CD4-positive, alpha-beta T cell (primary cell): ENCODE results near the gene BCAR3. TPM values are rescaled to one million over a fixed set of nuclear protein-coding genes. Genes with fewer than 3 reads are reported as not detected.

Experiments
- ATAC-seq: fragments of 200-7000 bp; cut with Tn5 transposase; one replicate; pipeline ENCODE4 v1.10.0; 2022; ENCODE audit warnings: mild to moderate bottlenecking; ENCODE audit not compliant: poor library complexity
- CTCF ChIA-PET: fragments of 350-600 bp; sonication (Branson Sonifier 250); formaldehyde crosslinking; loops from one replicate; lab custom pipeline; 2021; ENCODE audit warnings: antibody characterized with exemption, inconsistent platforms; lab: Charles Lee
- POLR2A ChIA-PET: fragments of 350-600 bp; sonication (Branson Sonifier 250); formaldehyde crosslinking; loops from one replicate; lab custom pipeline; 2021; ENCODE audit warnings: antibody characterized with exemption, inconsistent platforms; lab: Charles Lee
- DNase-seq, 14 experiments: peaks; one replicate each; pipeline ENCODE4 v3.0.0-alpha.2; 2013 to 2020; ENCODE audit warnings: mixed read lengths in 2 of 14
- H3K27ac ChIP-seq, 2 donors: one replicate each; pipeline versions ENCODE4 v1.5.1 to v1.7.0; 2013; ENCODE audit warnings: low read length in 2 of 2, low read depth in 1 of 2, mild to moderate bottlenecking in 1 of 2
- H3K27me3 ChIP-seq, 2 experiments: 1 replicate in 1 of 2; 2 replicates in 1 of 2; pipeline versions ENCODE4 v1.6.1 to v1.7.0; 2013; ENCODE audit warnings: low read length in 2 of 2, control low read depth in 1 of 2, mild to moderate bottlenecking in 1 of 2, moderate library complexity in 1 of 2; ENCODE audit not compliant: insufficient read depth in 2 of 2, control insufficient read depth in 1 of 2
- H3K36me3 ChIP-seq: one replicate; pipeline ENCODE4 v1.6.1; 2013; ENCODE audit warnings: low read length, control low read depth; ENCODE audit not compliant: insufficient read depth
- H3K4me1 ChIP-seq: one replicate; pipeline ENCODE4 v1.6.1; 2013; ENCODE audit warnings: low read length, control low read depth; ENCODE audit not compliant: insufficient read depth
- H3K4me3 ChIP-seq: one replicate; pipeline ENCODE4 v1.5.1; 2013; ENCODE audit warnings: mild to moderate bottlenecking, low read length, moderate library complexity
- H3K9me3 ChIP-seq, 2 experiments: 1 replicate in 1 of 2; 2 replicates in 1 of 2; pipeline versions ENCODE4 v1.6.1 to v1.7.0; 2013; ENCODE audit warnings: low read length in 2 of 2, mild to moderate bottlenecking in 2 of 2, control low read depth in 1 of 2, moderate library complexity in 1 of 2; ENCODE audit not compliant: control insufficient read depth in 1 of 2, insufficient read depth in 1 of 2
- H3K27ac Mint-ChIP-seq: one replicate; pipeline ENCODE4 v1.8.0; 2020; ENCODE audit warnings: mixed read lengths
- H3K27me3 Mint-ChIP-seq: one replicate; pipeline ENCODE4 v1.8.0; 2021; ENCODE audit warnings: mixed read lengths
- H3K36me3 Mint-ChIP-seq: one replicate; pipeline ENCODE4 v1.8.0; 2021; ENCODE audit warnings: low read depth, mixed read lengths
- H3K4me1 Mint-ChIP-seq: one replicate; pipeline ENCODE4 v1.8.0; 2021; ENCODE audit warnings: low read depth, mixed read lengths
- H3K4me3 Mint-ChIP-seq: one replicate; pipeline ENCODE4 v1.8.0; 2020; ENCODE audit warnings: mild to moderate bottlenecking, mixed read lengths
- H3K9me3 Mint-ChIP-seq: one replicate; pipeline ENCODE4 v1.8.0; 2020; ENCODE audit warnings: mixed read lengths
- intact Hi-C, 2 experiments: fragments of 100-400 bp; cut with DNase I in 1 of 2; cut with micrococcal nuclease in 1 of 2; formaldehyde crosslinking; loops; one replicate each; pipeline versions ENCODE4 v1.15.1 to v1.9.0; 2023 to 2025; cut with DNase I, micrococcal nuclease
- total RNA-seq, 174 experiments: library from RNA in 2 of 174; stranded (reverse) in 2 of 174; gene quantifications; one replicate each; pipeline ENCODE4 v1.2.3 and lab custom pipeline; 2021 to 2026
- TF ChIP-seq, protein P1 (sequence below): fragments of 200-600 bp; IDR thresholded peaks from one replicate; pipeline ENCODE4 v1.8.0; 2022; ENCODE audit warnings: antibody characterized with exemption, mild to moderate bottlenecking

The BCAR3 gene
- total RNA-seq, 2 experiments from 2014 or later, result 0.47 to 0.92 TPM

GRCh38 chr1:93588955-93589354, 92.7 kb downstream of the BCAR3 start:
- intact Hi-C loops, result no loop called here
- Mint-ChIP-seq H3K4me1 (peaks cover 8% of the 10 kb centered on the region), H3K27me3 (no peaks in the 10 kb centered on the region), H3K4me3 (no peak overlapping the region), H3K27ac (no peak overlapping the region), H3K9me3 (no peaks in the 10 kb centered on the region), H3K36me3 (no peaks in the 10 kb centered on the region)
- no peak for ATAC-seq
- ChIA-PET CTCF (no interaction called here), POLR2A (no interaction called here)
- Histone ChIP-seq H3K27me3 (no peaks in the 10 kb centered on the region), H3K4me1 (peaks cover 5% of the 10 kb centered on the region), H3K9me3 (no peaks in the 10 kb centered on the region), H3K36me3 (no peaks in the 10 kb centered on the region), H3K4me3 (no peak overlapping the region), H3K27ac (no peak overlapping the region)
- TF ChIP-seq, protein P1, sequence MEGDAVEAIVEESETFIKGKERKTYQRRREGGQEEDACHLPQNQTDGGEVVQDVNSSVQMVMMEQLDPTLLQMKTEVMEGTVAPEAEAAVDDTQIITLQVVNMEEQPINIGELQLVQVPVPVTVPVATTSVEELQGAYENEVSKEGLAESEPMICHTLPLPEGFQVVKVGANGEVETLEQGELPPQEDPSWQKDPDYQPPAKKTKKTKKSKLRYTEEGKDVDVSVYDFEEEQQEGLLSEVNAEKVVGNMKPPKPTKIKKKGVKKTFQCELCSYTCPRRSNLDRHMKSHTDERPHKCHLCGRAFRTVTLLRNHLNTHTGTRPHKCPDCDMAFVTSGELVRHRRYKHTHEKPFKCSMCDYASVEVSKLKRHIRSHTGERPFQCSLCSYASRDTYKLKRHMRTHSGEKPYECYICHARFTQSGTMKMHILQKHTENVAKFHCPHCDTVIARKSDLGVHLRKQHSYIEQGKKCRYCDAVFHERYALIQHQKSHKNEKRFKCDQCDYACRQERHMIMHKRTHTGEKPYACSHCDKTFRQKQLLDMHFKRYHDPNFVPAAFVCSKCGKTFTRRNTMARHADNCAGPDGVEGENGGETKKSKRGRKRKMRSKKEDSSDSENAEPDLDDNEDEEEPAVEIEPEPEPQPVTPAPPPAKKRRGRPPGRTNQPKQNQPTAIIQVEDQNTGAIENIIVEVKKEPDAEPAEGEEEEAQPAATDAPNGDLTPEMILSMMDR, result no peak
- DNase-seq, result no peak

- Histone ChIP-seq H3K36me3 (no peaks in the 10 kb centered on the region), H3K9me3 (no peaks in the 10 kb centered on the region), H3K27me3 (no peaks in the 10 kb centered on the region), H3K4me1 (peaks cover 5% of the 10 kb centered on the region), H3K27ac (no peak overlapping the region), H3K4me3 (no peak overlapping the region)
- H3K9me3 Mint-ChIP-seq, result no peaks in the 10 kb centered on the region
- DNase-seq (no peak), ATAC-seq (no peak)
- intact Hi-C loops, result no loop called here
- CTCF ChIA-PET, result no interaction called here
- TF ChIP-seq, protein P1, result no peak
- H3K4me1 Mint-ChIP-seq, result peaks cover 8% of the 10 kb centered on the region
- no peak overlapping the region for H3K4me3 Mint-ChIP-seq
- POLR2A ChIA-PET, result no interaction called here
- no peaks in the 10 kb centered on the region for H3K36me3 Mint-ChIP-seq
- H3K27ac Mint-ChIP-seq, result no peak overlapping the region
- no peaks in the 10 kb centered on the region for H3K27me3 Mint-ChIP-seq
Measured at GRCh38 chr1:93588206-93588605, 93.4 kb downstream of the BCAR3 start.

- ChIA-PET POLR2A (no interaction called here), CTCF (no interaction called here)
- no peaks in the 10 kb centered on the region for H3K27me3 ChIP-seq
- intact Hi-C loops, result no loop called here
- DNase-seq (no peak), ATAC-seq (no peak)
- H3K9me3 ChIP-seq, result no peaks in the 10 kb centered on the region
- no peaks in the 10 kb centered on the region for H3K36me3 ChIP-seq
- H3K4me1 Mint-ChIP-seq, result peaks cover 8% of the 10 kb centered on the region
- TF ChIP-seq, protein P1, result no peak
- H3K4me3 ChIP-seq, result no peak overlapping the region
- no peaks in the 10 kb centered on the region for H3K36me3 Mint-ChIP-seq
- H3K27ac Mint-ChIP-seq, result no peak overlapping the region
- H3K4me3 Mint-ChIP-seq, result no peak overlapping the region
- H3K27ac ChIP-seq, result no peak overlapping the region
- no peaks in the 10 kb centered on the region for H3K27me3 Mint-ChIP-seq
- peaks cover 5% of the 10 kb centered on the region for H3K4me1 ChIP-seq
- no peaks in the 10 kb centered on the region for H3K9me3 Mint-ChIP-seq
Measured at GRCh38 chr1:93587354-93587753, 94.3 kb downstream of the BCAR3 start.
